Kasumi-1 (cell line): ENCODE results near the gene APOBEC2.

Experiments used
- DNase-seq, 2 experiments: peaks; one replicate each; lab custom pipeline; 2025; lab: John Stamatoyannopoulos, UW

The APOBEC2 gene

DNA sequence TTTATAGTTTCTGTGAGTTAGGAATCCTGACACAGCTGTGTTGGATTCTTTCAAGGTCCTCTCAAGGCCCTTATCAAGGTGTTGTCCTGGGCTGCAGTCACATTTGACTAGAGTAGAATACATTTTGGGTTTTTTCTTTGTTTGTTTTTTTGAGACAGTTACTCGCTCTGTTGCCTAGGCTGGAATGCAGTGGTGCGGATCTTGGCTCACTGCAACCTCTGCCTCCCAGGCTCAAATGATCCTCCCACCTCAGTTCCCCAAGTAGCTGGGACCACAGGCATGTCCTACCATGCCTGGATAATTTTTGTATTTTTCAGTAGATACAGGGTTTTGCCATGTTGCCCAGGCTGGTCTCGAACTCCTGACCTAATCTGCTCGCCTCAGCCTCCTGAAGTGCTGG, 35.4 kb downstream of the APOBEC2 start:
- no peak for DNase-seq

DNA sequence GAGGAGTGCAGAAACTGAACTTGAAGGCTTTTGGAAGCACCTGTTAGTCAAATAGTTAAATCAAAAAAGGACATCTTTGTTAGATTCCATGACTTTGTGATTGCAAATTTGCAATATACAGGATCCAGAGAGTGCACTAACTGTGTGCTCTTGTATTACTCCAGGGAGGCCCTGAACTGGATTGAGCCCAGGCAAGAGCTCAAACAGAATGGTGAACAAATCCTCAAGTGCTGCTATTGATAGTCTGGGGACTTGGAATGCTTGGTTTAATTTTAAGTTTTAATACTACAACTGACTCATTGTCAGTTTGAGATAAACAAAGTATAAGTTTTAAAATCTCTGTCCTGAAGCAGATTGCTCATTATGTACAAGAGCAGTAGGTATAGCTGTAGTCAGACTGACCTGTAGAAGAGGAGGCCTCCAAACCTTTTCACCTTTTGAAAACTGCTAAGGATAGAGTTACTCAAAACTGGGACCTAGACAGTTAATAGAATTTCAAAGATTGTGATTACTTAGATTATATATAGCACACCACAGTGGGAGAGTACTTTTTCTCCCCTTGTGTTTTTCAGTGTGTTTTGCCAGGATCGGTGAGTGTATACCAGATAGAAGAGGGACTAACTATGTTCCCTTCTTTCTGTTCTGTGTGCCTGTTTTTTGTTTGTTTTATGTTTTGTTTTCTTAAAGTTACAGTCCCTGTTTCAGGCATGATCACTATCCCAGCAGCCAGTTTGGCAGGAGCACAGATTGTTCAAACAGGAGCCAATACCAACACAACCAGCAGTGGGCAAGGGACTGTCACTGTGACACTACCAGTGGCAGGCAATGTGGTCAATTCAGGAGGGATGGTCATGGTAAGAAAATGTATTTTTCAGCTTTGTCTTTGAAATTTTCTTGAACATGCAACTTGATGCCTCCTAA, 38.1 kb downstream of the APOBEC2 start:
- DNase-seq: no peak

DNA sequence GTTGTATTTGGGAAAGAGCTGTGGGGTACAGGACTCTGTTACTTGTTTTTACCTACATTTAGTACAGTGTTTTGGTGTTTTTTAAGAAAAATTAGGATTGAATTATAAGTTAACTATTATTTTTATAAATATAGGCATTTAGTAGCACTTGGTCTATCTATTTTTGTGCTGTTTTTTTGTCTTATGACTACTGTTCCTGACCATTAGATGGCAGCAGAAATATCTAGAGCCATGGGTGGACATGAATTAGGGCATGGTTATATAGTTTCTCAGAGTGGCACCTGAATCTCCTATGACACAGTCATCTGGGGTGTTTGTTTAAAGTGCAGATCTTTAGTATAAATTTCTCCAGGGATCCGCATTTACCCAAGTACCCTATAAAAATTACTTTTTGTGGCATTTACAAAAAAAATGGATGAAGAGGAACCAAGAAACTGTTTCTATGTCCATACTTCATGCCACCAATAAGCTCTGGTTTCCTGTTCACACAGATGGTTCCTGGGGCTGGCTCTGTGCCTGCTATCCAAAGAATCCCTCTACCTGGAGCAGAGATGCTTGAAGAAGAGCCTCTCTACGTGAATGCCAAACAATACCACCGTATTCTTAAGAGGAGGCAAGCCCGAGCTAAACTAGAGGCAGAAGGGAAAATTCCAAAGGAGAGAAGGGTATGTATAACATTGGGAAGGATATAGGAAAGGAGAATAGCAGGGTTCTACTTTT, 39.6 kb downstream of the APOBEC2 start:
- peak; percentile 35 to 39 for DNase-seq

DNA sequence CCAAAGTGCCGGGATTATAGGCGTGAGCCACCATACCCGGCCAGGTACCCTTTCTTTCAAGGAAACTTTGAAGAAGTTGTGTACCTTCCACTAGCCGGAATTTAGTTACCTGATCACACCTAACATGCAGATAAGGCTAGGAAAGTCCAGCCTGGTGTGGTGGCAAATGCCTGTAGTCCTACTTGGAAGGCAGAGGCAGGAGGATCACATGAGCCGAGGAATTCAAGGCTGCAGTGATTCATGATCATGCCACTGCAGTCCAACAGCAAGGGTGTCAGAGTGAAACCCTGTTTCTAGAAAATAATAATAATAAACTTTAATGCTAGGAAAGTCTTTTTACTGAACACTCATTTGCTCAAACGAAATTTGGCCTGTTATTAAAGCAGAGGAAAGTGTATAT, 40.7 kb downstream of the APOBEC2 start:
- no peak for DNase-seq

DNA sequence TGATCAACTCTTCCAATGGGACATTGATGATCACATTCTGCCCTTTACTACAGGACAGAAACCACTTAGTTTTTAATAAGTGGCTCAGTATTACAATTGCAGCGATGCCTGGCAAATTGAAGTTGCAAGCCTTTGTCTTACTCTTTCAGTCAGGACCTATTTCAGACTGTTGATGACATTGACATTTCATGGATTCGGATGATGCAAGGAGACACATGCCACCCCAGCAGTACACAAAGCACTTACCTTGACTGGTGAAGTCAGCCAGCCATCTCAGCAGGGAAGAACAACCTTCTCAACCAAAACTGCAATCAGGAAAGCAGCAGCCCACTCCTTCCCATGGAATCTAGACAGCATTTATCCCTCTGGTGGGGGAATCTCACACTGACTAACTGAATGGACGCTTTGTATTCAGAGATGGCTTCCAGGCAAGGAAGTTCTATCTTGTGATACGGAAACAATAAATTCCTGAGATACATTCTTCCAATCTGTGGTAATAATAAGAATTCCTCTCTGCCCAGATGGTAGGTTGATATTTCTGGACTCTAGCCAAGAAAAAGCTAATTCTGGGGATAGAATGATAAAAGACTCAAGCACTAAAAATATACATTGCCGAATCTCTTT, 44.6 kb downstream of the APOBEC2 start:
- DNase-seq: no peak

DNA sequence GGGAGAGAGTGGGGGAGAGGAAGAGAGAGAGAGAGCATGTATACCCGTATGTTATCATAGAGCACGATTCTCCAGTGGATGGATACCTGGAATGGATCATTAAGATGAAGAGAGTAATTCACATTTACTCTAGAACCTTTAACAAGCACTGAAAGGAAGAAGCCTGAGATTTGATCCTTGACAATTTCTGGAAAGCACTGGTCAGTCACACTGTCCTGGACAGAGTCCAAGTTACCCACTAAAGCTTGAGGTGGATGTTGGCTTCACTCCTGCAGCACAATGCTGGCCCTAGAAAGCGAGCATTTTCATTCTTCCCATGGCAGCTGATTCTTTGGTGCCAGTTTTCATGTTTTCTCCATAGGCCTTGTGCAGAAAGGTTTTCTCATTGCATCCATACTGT, 45.4 kb downstream of the APOBEC2 start:
- DNase-seq: no peak

DNA sequence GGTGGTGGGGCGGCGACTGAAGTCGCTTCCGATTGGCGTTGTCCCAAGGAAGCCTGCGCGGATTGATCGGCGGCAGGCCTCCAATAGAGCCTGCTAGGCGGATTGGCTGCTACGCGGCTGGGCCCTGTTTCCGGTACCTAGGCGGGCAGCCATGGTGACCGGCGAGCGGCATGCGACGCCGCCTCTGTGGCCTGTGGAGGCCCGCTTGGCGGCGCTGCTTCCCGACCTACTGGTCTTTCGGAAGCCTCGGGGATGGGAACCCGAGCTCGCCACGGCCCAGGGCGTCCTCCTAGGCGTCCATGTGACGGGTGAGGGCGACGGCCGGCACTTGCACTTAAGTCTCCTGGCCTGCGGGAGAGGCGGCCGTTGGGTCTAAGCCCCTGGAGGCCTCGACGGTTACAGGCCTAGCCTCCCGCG, 47.9 kb downstream of the APOBEC2 start:
- no peak for DNase-seq

DNA sequence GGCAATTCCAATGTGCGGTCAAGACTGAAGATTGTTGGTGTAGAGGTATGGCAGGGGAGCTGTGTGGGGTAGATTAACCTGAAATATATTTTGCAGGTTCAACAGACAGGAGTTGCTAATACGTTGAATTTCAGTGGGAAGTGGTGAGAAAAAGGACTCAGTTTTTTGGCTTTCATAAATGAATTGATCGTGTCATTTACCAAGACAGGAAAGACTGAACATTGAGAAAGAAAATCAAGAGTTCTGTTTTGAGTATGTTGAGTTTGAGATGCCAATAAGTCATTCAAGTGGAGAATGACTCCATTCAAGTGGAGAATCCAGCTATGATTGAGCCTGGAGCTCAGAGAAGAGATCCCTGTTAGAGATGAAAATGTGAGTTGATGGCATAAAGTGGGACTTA, 50.8 kb downstream of the APOBEC2 start:
- DNase-seq: no peak

DNA sequence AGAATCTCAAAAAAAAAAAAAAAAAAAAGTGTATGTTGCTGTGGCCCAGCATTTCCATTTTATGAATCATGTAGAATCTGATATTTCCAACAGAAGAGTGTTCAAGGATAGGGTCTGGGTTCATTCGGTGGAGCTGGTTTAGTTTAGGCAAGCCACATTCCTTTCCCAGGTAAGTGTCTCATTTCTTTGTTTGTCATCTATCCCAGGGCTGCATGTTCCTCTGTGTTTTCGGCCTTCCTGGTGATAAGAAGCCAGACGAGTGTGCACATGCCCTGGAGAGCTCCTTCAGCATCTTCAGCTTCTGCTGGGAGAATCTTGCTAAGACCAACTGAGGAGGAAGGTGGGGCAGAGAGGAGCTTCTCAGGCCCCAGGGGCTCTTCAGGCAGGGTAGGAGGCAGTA, 58.0 kb downstream of the APOBEC2 start:
- DNase-seq: no peak
